Muscle of leg (tissue), 11 donors: ENCODE data around the gene RPP30. TPM values are rescaled to one million over a fixed set of nuclear protein-coding genes. Genes with fewer than 3 reads are reported as not detected.
"Not testable (repeated sequence)": the region's sequence is repeated elsewhere in the genome, so short reads cannot be mapped to it uniquely, and the experiment has no call there.

Experiments used
- DNase-seq: peaks from one replicate; pipeline ENCODE4 v3.0.0; 2013
- H3K27ac ChIP-seq: one replicate; pipeline ENCODE4 v1.5.1; 2013; ENCODE audit warnings: mild to moderate bottlenecking, low read length, control low read depth
- H3K27me3 ChIP-seq: one replicate; pipeline ENCODE4 v1.6.1; 2013; ENCODE audit warnings: low read length; ENCODE audit not compliant: control insufficient read depth, insufficient read depth
- H3K36me3 ChIP-seq: one replicate; pipeline ENCODE4 v1.6.1; 2013; ENCODE audit warnings: low read length; ENCODE audit not compliant: control insufficient read depth, insufficient read depth
- H3K4me1 ChIP-seq: one replicate; pipeline ENCODE4 v1.6.1; 2013; ENCODE audit warnings: low read length; ENCODE audit not compliant: control insufficient read depth, insufficient read depth
- H3K4me3 ChIP-seq: one replicate; pipeline ENCODE4 v1.5.1; 2013; ENCODE audit warnings: low read length, control low read depth
- H3K9me3 ChIP-seq: replicated peaks from 2 replicates; pipeline ENCODE4 v1.6.1; 2013; ENCODE audit warnings: low read depth, low read length; ENCODE audit not compliant: control insufficient read depth
- WGBS: methylation state at CpG from one replicate; pipeline ENCODE4 v1.1.5; 2013; ENCODE audit warnings: missing lambda C conversion rate; ENCODE audit not compliant: insufficient coverage; 5-methylcytosine and 5-hydroxymethylcytosine counted together
- polyA plus RNA-seq, 8 donors: library from polyadenylated mRNA; unstranded; fragments of 120-200 nt; gene quantifications; one replicate each; pipeline versions ENCODE4 v1.2.1 to v1.2.3, GENCODE V29; 2013; ENCODE audit warnings: inconsistent platforms in 1 of 8, low replicate concordance in 1 of 8; ENCODE audit not compliant: insufficient read length in 8 of 8, insufficient read depth in 1 of 8
- total RNA-seq: library from RNA; stranded (reverse); fragments of 120-200 nt; gene quantifications from one replicate; pipeline ENCODE4 v1.2.4, GENCODE V29; 2013

RPP30 gene
- total and polyA plus RNA-seq, 9 donors: 30.3 to 43.3 (median 33.2) TPM

DNA sequence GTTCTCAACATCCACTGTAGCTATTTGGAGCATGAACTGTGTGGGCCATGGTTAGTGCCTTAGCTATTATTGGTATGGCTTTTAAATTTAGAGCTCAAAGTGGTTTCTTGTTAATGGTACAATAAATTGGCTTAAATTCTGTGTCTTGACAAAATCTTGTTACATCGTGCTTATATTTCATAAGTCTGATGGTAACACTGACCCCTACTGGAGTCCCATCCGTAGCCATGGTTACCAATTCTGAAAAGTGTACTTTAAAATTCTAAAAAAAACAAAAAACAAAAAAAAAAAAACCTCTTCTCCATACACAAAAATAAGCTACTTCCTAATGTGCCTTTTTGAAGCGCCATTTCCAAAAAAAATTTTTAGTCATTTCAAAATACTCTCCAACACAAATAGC lies 6.4 kb upstream of the RPP30 start:
- peak; percentile 57 for DNase-seq

DNA sequence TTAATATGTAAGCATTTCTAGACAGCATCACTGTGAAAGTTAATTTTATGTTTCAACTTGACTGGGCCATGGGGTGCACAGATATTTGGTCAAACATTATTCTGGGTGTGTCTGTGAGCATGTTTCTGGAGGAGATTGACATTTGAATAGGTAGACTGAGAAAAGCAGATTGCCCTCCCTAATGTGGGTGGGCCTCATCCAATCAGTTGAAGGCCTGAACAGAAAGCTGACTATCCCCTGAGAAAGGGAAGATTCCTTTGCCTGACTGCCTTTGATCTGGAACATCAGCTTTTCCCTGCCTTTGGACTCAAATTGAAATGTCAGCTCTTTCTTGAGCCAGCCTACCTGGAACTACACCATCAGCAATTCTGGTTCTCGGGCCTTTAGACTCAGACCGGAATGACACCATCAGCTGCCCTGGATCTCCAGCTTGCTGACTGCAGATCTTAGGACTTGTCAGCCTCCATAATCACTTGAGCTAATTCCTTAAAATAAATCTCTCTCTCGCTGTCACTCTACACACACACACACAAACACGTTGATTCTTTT lies 5.7 kb upstream of the RPP30 start:
- H3K9me3 ChIP-seq: peaks cover 6% of the 10 kb centered on the region
- 80% methylated on average over 4 of the region's 4 CpGs for WGBS
- no peaks in the 10 kb centered on the region for H3K36me3 ChIP-seq
- no peak overlapping the region for H3K27ac ChIP-seq
- DNase-seq: no peak
- H3K27me3 ChIP-seq: peaks cover 2% of the 10 kb centered on the region
- no peak overlapping the region for H3K4me3 ChIP-seq
- H3K4me1 ChIP-seq: no peaks in the 10 kb centered on the region

More for the DNA sequence above, 6.4 kb upstream of the RPP30 start:
- Histone ChIP-seq H3K27ac (no peak overlapping the region), H3K9me3 (peaks cover 6% of the 10 kb centered on the region), H3K27me3 (peaks cover 5% of the 10 kb centered on the region), H3K4me3 (no peak overlapping the region), H3K4me1 (no peaks in the 10 kb centered on the region), H3K36me3 (no peaks in the 10 kb centered on the region)
- 43% methylated on average over 1 of the region's 3 CpGs for WGBS

DNA sequence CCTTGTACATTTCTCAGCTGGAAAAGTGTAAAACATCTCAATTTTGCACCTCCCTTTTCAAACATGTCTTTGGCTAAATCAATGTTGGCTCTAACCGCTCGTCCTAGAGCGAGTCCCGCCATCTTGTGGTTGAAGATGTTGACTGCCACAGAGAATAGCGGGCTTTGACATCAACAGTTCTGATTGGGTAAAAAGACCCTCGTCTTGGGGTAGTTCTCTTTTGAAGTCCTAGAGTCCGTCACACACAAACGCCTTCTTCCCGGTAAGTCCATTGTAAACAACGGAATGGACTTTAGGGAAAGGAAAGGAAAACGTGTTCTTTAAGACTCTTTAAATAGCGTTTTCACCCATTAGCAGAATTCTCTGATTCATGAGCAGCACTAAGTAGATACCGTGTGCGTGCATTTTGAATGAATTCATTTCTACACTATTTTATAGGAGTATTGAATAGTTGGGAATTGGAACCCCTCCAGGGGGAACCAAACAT lies 452 bp upstream of the RPP30 start:
- WGBS: 0% methylated on average over 1 of the region's 14 CpGs
- H3K36me3 ChIP-seq: peaks cover 4% of the 10 kb centered on the region
- peak; percentile 88 for DNase-seq
- H3K27me3 ChIP-seq: no peaks in the 10 kb centered on the region
- H3K4me1 ChIP-seq: peaks cover 5% of the 10 kb centered on the region
- H3K4me3 ChIP-seq: peak overlapping the region; percentile 70
- H3K9me3 ChIP-seq: peaks cover 6% of the 10 kb centered on the region
- H3K27ac ChIP-seq: peak overlapping the region; percentile 52

DNA sequence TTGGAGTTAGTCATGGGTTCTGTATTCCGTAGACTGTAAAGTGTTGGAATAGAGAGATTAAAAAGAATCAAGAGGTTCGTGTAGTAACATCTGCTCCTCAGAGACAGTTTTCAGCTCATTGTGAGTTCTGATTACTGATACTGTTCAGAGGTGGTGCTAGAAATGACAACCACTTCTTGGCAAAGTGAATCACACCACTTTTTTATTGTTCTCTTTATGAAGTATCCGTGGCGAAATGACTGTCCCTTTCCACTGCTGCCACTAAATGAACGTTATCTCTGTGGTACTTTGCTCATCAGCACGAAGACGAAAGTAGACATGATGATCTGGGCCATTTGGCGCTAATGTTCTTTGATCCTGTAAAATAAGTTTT lies 860 bp downstream of the RPP30 start:
- WGBS: 42% methylated on average over 4 of the region's 8 CpGs
- H3K9me3 ChIP-seq: peaks cover 6% of the 10 kb centered on the region
- peaks cover 5% of the 10 kb centered on the region for H3K4me1 ChIP-seq
- H3K36me3 ChIP-seq: peaks cover 17% of the 10 kb centered on the region
- no peak for DNase-seq
- H3K27me3 ChIP-seq: no peaks in the 10 kb centered on the region
- peak overlapping the region; percentile 70 for H3K4me3 ChIP-seq
- H3K27ac ChIP-seq: no peak overlapping the region

DNA sequence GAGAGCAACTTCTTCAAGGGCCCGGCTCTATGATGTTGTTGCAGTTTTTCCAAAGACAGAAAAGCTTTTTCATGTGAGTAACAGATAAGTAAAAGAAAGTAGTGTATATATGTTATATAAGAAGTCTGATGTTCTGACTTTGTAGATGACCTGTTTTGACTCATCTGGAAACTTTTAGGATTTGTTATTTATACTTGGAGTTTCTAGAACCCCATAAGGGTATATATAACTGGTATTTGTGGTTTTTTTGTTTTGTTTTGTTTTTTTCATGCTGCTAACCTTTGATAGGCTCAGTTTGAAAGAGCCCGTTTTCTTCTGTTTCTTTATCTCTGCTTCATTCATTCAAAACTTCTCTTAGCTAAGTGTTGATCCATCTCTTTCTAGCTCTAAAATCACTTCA lies 7.3 kb downstream of the RPP30 start:
- Histone ChIP-seq H3K9me3 (no peaks in the 10 kb centered on the region), H3K27me3 (no peaks in the 10 kb centered on the region), H3K36me3 (peaks cover 33% of the 10 kb centered on the region), H3K4me1 (no peaks in the 10 kb centered on the region), H3K4me3 (no peak overlapping the region), H3K27ac (no peak overlapping the region)
- no CpG with 5 or more reads among the region's 2 CpGs for WGBS
- DNase-seq: no peak

DNA sequence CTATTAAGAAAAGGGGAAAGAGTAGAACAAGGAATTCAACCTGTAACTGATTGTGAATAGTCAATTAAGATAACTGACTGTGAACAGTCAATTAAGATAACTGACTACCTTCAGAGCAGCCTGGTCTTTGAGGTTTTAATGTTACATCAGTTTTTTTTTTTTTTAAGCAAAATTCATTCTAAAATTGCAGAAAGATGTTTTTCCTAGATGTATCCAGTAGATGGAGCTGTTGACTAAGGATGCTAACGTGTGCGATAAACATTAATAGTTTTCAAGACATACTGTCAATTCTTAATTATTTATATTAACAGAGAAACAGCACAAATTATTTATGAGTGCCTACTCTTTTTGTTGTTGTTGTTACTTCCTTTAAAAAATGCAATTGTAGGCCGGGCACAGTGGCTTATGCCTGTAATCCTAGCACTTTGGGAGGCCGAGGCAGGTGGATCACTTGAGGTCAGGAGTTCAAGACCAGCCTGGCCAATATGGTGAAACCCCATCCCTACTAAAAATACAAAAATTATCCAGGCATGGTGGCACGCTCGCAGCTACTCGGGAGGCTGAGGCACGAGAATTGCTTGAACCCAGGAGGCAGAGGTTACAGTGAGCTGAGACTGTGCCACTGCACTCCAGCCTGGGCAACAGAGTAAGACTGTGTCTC lies 8.4 kb downstream of the RPP30 start:
- DNase-seq: peak; percentile 53
- H3K36me3 ChIP-seq: peaks cover 33% of the 10 kb centered on the region
- not testable (repeated sequence) for H3K27me3 ChIP-seq, H3K27ac ChIP-seq, H3K4me3 ChIP-seq, H3K4me1 ChIP-seq, H3K9me3 ChIP-seq
- no CpG with 5 or more reads among the region's 8 CpGs for WGBS

DNA sequence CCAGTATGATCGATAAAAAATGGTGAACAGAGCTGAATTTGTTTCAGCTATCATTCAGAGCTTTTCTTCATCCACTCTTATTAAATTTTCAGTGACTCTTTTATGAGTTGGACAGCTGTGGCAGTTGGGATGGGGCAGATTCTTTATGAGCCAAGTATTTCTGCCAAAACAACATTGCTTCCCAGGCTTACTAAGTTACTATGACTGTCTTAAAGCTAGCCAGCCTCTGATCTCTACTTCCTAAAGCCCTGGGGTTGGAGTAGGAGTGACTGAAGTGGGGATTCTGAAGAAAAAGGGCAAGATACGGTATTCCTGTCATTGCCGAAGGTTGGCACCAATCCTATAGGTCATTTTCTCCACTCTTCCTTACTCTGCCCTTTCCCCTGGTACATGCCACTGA lies 12.7 kb downstream of the RPP30 start:
- peaks cover 24% of the 10 kb centered on the region for H3K36me3 ChIP-seq

DNA sequence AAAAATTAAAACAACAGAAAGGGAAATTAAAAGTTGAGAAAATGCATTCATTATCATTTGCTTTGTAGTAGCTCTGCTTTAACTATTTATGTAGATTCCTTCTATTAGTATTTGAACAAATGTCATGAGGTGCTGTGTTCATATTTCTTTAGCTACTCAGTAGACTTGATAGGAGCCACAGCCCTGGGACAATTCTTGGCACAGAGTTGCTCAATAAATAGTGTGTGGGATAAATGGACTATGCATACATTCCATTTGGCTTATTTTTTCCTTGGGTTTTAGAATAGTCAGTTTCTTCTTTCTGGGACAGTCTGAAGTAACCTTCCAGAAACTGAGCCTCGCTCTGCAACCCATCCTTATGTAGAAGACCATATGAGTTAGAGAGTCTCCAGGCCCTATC lies 13.4 kb downstream of the RPP30 start:
- peaks cover 3% of the 10 kb centered on the region for H3K4me1 ChIP-seq
- peaks cover 22% of the 10 kb centered on the region for H3K36me3 ChIP-seq
- peak; percentile 14 for DNase-seq
- no peak overlapping the region for H3K4me3 ChIP-seq
- no peak overlapping the region for H3K27ac ChIP-seq
- no peaks in the 10 kb centered on the region for H3K9me3 ChIP-seq
- no peaks in the 10 kb centered on the region for H3K27me3 ChIP-seq
- WGBS: no CpG with 5 or more reads among the region's 1 CpG

More for the DNA sequence above, 12.7 kb downstream of the RPP30 start:
- peak; percentile 82 for DNase-seq
- no CpG with 5 or more reads among the region's 3 CpGs for WGBS
- peaks cover 3% of the 10 kb centered on the region for H3K4me1 ChIP-seq
- H3K27me3 ChIP-seq: no peaks in the 10 kb centered on the region
- no peaks in the 10 kb centered on the region for H3K9me3 ChIP-seq
- no peak overlapping the region for H3K4me3 ChIP-seq
- H3K27ac ChIP-seq: peak overlapping the region; percentile 57

DNA sequence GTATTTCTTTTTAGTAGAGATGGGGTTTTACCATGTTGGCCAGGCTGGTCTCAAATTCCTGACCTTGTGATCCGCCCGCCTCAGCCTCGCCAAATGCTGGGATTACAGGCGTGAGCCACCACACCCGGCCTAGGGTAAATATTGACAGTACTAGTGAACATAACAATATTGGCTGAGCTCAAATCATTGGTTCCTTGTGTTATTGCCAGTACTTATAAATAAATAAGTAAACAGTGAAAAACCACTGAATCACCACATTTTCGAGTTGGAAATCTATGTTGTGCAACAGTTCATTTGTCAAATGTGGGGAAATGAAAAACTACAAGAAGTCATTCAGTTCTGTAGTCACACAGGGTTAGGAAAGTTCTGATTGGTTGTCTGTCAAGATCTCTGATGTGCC lies 15.8 kb downstream of the RPP30 start:
- WGBS: 67% methylated on average over 1 of the region's 6 CpGs
- peaks cover 3% of the 10 kb centered on the region for H3K4me1 ChIP-seq
- peaks cover 19% of the 10 kb centered on the region for H3K36me3 ChIP-seq
- H3K9me3 ChIP-seq: no peaks in the 10 kb centered on the region
- H3K4me3 ChIP-seq: no peak overlapping the region
- no peak overlapping the region for H3K27ac ChIP-seq
- no peaks in the 10 kb centered on the region for H3K27me3 ChIP-seq
- DNase-seq: no peak

DNA sequence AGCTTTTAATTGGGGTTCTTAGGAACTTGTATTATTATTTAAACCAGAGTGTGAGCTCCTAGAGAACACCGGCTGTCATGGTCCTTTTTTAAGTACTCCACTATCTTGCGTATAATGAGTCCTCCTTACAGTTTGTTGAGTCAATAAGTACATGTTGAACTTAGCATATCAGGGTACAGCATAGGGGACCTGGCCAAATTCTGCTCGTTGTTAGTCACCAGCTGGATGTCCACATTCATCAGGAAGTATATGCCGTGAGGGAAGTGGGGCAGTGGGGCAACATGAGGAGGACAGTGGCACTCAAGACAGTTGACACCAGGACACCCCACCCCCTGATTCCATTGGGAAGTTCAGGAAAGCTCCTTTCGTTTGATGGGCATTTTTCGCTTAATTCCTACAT lies 16.6 kb downstream of the RPP30 start:
- Histone ChIP-seq H3K4me1 (peaks cover 3% of the 10 kb centered on the region), H3K36me3 (peaks cover 15% of the 10 kb centered on the region), H3K27ac (no peak overlapping the region), H3K27me3 (no peaks in the 10 kb centered on the region), H3K4me3 (no peak overlapping the region), H3K9me3 (no peaks in the 10 kb centered on the region)
- no peak for DNase-seq
- 100% methylated on average over 1 of the region's 6 CpGs for WGBS
